Fibroblast of lung (primary cell): ENCODE results near the gene MICAL2. TPM values are rescaled to one million over a fixed set of nuclear protein-coding genes. Genes with fewer than 3 reads are reported as not detected.

Source experiments
- DNase-seq, 2 donors: peaks; one replicate each; pipeline versions ENCODE4 v3.0.0 to v3.0.0-alpha.2; 2010; ENCODE audit warnings: low read depth in 2 of 2
- H2AFZ ChIP-seq: 2 replicates; pipeline ENCODE4 v1.5.1; 2012; ENCODE audit warnings: low read length, control low read depth, inconsistent platforms
- H3K27ac ChIP-seq: 2 replicates; pipeline ENCODE4 v1.5.1; 2011; ENCODE audit warnings: low read length, control low read depth; ENCODE audit not compliant: insufficient read depth
- H3K27me3 ChIP-seq: 2 replicates; pipeline ENCODE4 v1.5.1; 2011; ENCODE audit warnings: mild to moderate bottlenecking, low read length; ENCODE audit not compliant: control insufficient read depth, insufficient read depth
- H3K36me3 ChIP-seq: 2 replicates; pipeline ENCODE4 v1.5.1; 2011; ENCODE audit warnings: low read length; ENCODE audit not compliant: control insufficient read depth, insufficient read depth
- H3K4me1 ChIP-seq: 2 replicates; pipeline ENCODE4 v1.5.1; 2011; ENCODE audit warnings: low read length; ENCODE audit not compliant: control insufficient read depth, insufficient read depth; ENCODE audit errors: extremely low read depth
- H3K4me2 ChIP-seq: 2 replicates; pipeline ENCODE4 v1.5.1; 2011; ENCODE audit warnings: low read length, control low read depth; ENCODE audit not compliant: insufficient read depth; ENCODE audit errors: extremely low read depth
- H3K4me3 ChIP-seq, 4 experiments: fragments of 200-600 bp in 1 of 4; sonication (generic) in 1 of 4; replicated peaks in 1 of 4; 2 replicates each; pipeline ENCODE4 v1.5.1; 2011 to 2016; ENCODE audit warnings: low read length in 4 of 4, low read depth in 3 of 4, mild to moderate bottlenecking in 3 of 4, control low read depth in 2 of 4, inconsistent platforms in 1 of 4, mixed read lengths in 1 of 4; ENCODE audit not compliant: insufficient read depth in 1 of 4; ENCODE audit errors: control extremely low read depth in 1 of 4
- H3K79me2 ChIP-seq: 2 replicates; pipeline ENCODE4 v1.5.1; 2012; ENCODE audit warnings: mild to moderate bottlenecking, low read length, inconsistent platforms; ENCODE audit not compliant: control insufficient read depth, insufficient read depth
- H3K9ac ChIP-seq: 2 replicates; pipeline ENCODE4 v1.5.1; 2011; ENCODE audit warnings: mild to moderate bottlenecking, low read length, control low read depth; ENCODE audit not compliant: insufficient read depth
- H3K9me3 ChIP-seq: 2 replicates; pipeline ENCODE4 v1.5.1; 2012; ENCODE audit warnings: low read depth, low read length; ENCODE audit not compliant: control insufficient read depth, insufficient read depth
- H4K20me1 ChIP-seq: 2 replicates; pipeline ENCODE4 v1.5.1; 2011; ENCODE audit warnings: low read length; ENCODE audit not compliant: control insufficient read depth, insufficient read depth; ENCODE audit errors: extremely low read depth
- EZH2 ChIP-seq: IDR thresholded peaks from 2 replicates; pipeline ENCODE4 v1.5.1; 2012; ENCODE audit warnings: low read length, control low read depth, mild to moderate bottlenecking; ENCODE audit errors: missing control alignments
- polyA plus RNA-seq, 2 donors: library from polyadenylated mRNA; depleted of rRNA in 1 of 2; stranded (reverse) in 1 of 2; unstranded in 1 of 2; fragments of >200 nt; gene quantifications; 2 replicates each; pipeline ENCODE4 v1.2.1, GENCODE V29; 2011 to 2012; ENCODE audit warnings: missing spikeins in 1 of 2
- total RNA-seq: library from RNA; depleted of rRNA; stranded (reverse); fragments of >200 nt; gene quantifications from 2 replicates; pipeline ENCODE4 v1.2.1, GENCODE V29; 2014
- TF ChIP-seq, protein P1 (sequence below), 2 donors: IDR thresholded peaks in 1 of 2; conservative IDR thresholded peaks in 1 of 2; 1 replicate in 1 of 2; 2 replicates in 1 of 2; pipeline ENCODE4 v1.5.1; 2011 to 2012; ENCODE audit warnings: low read length in 2 of 2, control low read depth in 1 of 2, inconsistent platforms in 1 of 2, low read depth in 1 of 2, mild to moderate bottlenecking in 1 of 2

MICAL2 gene
- total and polyA plus RNA-seq, 2 donors (not counting 1 experiment from before 2014, with no cell fraction given) = 78.5 to 275 TPM

GRCh38 chr11:12168114-12168513 lies 57.7 kb downstream of the MICAL2 start:
- H4K20me1 ChIP-seq = no peaks in the 10 kb centered on the region
- peaks cover 43% of the 10 kb centered on the region for H3K79me2 ChIP-seq
- no peak overlapping the region for H3K9ac ChIP-seq
- no peaks in the 10 kb centered on the region for H3K9me3 ChIP-seq
- peak overlapping the region; percentile 91 for H3K27ac ChIP-seq
- no peak overlapping the region for H3K4me2 ChIP-seq
- no peak overlapping the region for H3K4me3 ChIP-seq
- TF ChIP-seq, protein P1, sequence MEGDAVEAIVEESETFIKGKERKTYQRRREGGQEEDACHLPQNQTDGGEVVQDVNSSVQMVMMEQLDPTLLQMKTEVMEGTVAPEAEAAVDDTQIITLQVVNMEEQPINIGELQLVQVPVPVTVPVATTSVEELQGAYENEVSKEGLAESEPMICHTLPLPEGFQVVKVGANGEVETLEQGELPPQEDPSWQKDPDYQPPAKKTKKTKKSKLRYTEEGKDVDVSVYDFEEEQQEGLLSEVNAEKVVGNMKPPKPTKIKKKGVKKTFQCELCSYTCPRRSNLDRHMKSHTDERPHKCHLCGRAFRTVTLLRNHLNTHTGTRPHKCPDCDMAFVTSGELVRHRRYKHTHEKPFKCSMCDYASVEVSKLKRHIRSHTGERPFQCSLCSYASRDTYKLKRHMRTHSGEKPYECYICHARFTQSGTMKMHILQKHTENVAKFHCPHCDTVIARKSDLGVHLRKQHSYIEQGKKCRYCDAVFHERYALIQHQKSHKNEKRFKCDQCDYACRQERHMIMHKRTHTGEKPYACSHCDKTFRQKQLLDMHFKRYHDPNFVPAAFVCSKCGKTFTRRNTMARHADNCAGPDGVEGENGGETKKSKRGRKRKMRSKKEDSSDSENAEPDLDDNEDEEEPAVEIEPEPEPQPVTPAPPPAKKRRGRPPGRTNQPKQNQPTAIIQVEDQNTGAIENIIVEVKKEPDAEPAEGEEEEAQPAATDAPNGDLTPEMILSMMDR (conservative IDR thresholded peaks at IDR 0.05 in 1 of 2, IDR thresholded peaks at IDR 0.05 in 1 of 2; ENCODE audit: low read depth in 1 of 2, low read length in 2 of 2) = no peak
- no peak for TF ChIP-seq EZH2
- DNase-seq = no peak
- H3K27me3 ChIP-seq = no peaks in the 10 kb centered on the region
- H2AFZ ChIP-seq = no peak overlapping the region
- peaks cover 34% of the 10 kb centered on the region for H3K4me1 ChIP-seq
- peaks cover 5% of the 10 kb centered on the region for H3K36me3 ChIP-seq

GRCh38 chr11:12169822-12170221 lies 59.4 kb downstream of the MICAL2 start:
- no peaks in the 10 kb centered on the region for H4K20me1 ChIP-seq
- peak overlapping the region; percentile 10 for H3K27ac ChIP-seq
- no peak for DNase-seq
- H3K4me3 ChIP-seq = no peak overlapping the region
- H3K36me3 ChIP-seq = peaks cover 2% of the 10 kb centered on the region
- no peak overlapping the region for H3K4me2 ChIP-seq
- peaks cover 20% of the 10 kb centered on the region for H3K4me1 ChIP-seq
- no peaks in the 10 kb centered on the region for H3K9me3 ChIP-seq
- TF ChIP-seq, protein P1 (conservative IDR thresholded peaks at IDR 0.05 in 1 of 2, IDR thresholded peaks at IDR 0.05 in 1 of 2; ENCODE audit: low read depth in 1 of 2, low read length in 2 of 2) = no peak
- TF ChIP-seq EZH2 = no peak
- H3K9ac ChIP-seq = no peak overlapping the region
- H3K27me3 ChIP-seq = no peaks in the 10 kb centered on the region
- H2AFZ ChIP-seq = no peak overlapping the region
- H3K79me2 ChIP-seq = peaks cover 45% of the 10 kb centered on the region

GRCh38 chr11:12170501-12170900 lies 60.1 kb downstream of the MICAL2 start:
- TF ChIP-seq EZH2 = no peak
- TF ChIP-seq, protein P1 (conservative IDR thresholded peaks at IDR 0.05 in 1 of 2, IDR thresholded peaks at IDR 0.05 in 1 of 2; ENCODE audit: low read depth in 1 of 2, low read length in 2 of 2) = no peak
- no peaks in the 10 kb centered on the region for H3K36me3 ChIP-seq
- no peak overlapping the region for H3K9ac ChIP-seq
- peaks cover 22% of the 10 kb centered on the region for H3K4me1 ChIP-seq
- peaks cover 42% of the 10 kb centered on the region for H3K79me2 ChIP-seq
- H3K27me3 ChIP-seq = no peaks in the 10 kb centered on the region
- H3K4me2 ChIP-seq = peak overlapping the region; percentile 72
- DNase-seq = no peak
- no peaks in the 10 kb centered on the region for H4K20me1 ChIP-seq
- H3K4me3 ChIP-seq = no peak overlapping the region
- H3K9me3 ChIP-seq = no peaks in the 10 kb centered on the region
- H3K27ac ChIP-seq = peak overlapping the region; percentile 75
- no peak overlapping the region for H2AFZ ChIP-seq
